K562 (cell line): ENCODE data around the gene SERPINA1. TPM values are rescaled to one million over a fixed set of nuclear protein-coding genes. Genes with fewer than 3 reads are reported as not detected.

Source experiments
- MAFG ChIP-seq: fragments of 450-650 bp; conservative IDR thresholded peaks from 2 replicates; pipeline ENCODE4 v1.6.1; 2016; ENCODE audit warnings: missing genetic modification characterization, missing compliant biosample characterization
- NR1H2 ChIP-seq: sonication (generic); formaldehyde crosslinking; IDR thresholded peaks from 2 replicates; pipeline ENCODE4 v1.4.0; 2020; ENCODE audit warnings: mild to moderate bottlenecking, missing genetic modification reagents
- ZNF584 ChIP-seq: fragments of 200-800 bp; sonication (Bioruptor generic); IDR thresholded peaks from 2 replicates; pipeline ENCODE4 v1.6.1; 2016; ENCODE audit warnings: low read depth, mild to moderate bottlenecking, missing genetic modification characterization, missing compliant biosample characterization
- polyA plus RNA-seq, 8 experiments: library from polyadenylated mRNA; depleted of rRNA in 4 of 8; stranded (reverse) in 5 of 8; unstranded in 3 of 8; fragments of >200 nt; fragmentation: Nextera tagmentation in 2 of 8; fragmentation: Illumina TruSeq in 1 of 8; extraction: Ambion mirVana in 2 of 8; extraction: Trizol in 1 of 8; gene quantifications; 2 replicates each; pipeline versions ENCODE4 v1.2.1 to v1.2.3, GENCODE V29; 2011 to 2014; ENCODE audit warnings: inconsistent platforms in 1 of 8, missing spikeins in 1 of 8
- total RNA-seq, 7 experiments: library from RNA; depleted of rRNA in 6 of 7; stranded (reverse); fragments of >200 nt in 6 of 7; fragmentation: Illumina TruSeq in 2 of 7; extraction: Trizol in 2 of 7; gene quantifications; 2 replicates each; pipeline versions ENCODE4 v1.2.1 to v1.2.3, GENCODE V29; 2011 to 2021; ENCODE audit warnings: low replicate concordance in 1 of 7
- TF ChIP-seq, protein P1 (sequence below), 2 experiments: fragments of 150-350 bp in 1 of 2; IDR thresholded peaks; 2 replicates each; pipeline ENCODE4 v1.6.1; 2012 to 2016; ENCODE audit warnings: low read depth in 2 of 2, low read length in 2 of 2, mild to moderate bottlenecking in 1 of 2, moderate library complexity in 1 of 2
- TF ChIP-seq, protein P2 (sequence below): fragments of 250-450 bp; sonication (Bioruptor Pico); IDR thresholded peaks from 2 replicates; pipeline ENCODE4 v1.4.0; 2020

SERPINA1 gene
- total and polyA plus RNA-seq, 9 of the 15 experiments (the other 6 are each of a cell fraction or from before 2014, with no cell fraction given) = 4.1 TPM; not detected in 8

DNA sequence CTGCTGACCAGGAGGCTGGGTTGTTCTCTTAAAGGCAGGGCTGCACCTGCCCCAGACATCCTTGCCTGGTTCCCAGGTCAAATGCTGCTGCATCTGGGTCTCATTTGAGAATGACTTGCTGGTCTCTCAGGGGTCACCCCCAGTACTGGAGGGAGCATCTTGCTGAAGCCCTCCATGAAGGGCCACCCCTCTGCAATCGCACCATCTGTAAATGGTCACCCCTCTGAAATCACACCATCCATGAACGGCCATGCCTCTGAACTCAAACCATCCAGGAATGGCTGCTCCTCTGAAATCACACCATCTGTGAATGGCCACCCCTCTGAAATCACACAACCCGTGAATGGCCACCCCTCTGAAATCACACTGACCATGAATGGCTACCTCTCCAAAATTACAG lies 58.0 kb downstream of the SERPINA1 start (continued):
- TF ChIP-seq, protein P1, sequence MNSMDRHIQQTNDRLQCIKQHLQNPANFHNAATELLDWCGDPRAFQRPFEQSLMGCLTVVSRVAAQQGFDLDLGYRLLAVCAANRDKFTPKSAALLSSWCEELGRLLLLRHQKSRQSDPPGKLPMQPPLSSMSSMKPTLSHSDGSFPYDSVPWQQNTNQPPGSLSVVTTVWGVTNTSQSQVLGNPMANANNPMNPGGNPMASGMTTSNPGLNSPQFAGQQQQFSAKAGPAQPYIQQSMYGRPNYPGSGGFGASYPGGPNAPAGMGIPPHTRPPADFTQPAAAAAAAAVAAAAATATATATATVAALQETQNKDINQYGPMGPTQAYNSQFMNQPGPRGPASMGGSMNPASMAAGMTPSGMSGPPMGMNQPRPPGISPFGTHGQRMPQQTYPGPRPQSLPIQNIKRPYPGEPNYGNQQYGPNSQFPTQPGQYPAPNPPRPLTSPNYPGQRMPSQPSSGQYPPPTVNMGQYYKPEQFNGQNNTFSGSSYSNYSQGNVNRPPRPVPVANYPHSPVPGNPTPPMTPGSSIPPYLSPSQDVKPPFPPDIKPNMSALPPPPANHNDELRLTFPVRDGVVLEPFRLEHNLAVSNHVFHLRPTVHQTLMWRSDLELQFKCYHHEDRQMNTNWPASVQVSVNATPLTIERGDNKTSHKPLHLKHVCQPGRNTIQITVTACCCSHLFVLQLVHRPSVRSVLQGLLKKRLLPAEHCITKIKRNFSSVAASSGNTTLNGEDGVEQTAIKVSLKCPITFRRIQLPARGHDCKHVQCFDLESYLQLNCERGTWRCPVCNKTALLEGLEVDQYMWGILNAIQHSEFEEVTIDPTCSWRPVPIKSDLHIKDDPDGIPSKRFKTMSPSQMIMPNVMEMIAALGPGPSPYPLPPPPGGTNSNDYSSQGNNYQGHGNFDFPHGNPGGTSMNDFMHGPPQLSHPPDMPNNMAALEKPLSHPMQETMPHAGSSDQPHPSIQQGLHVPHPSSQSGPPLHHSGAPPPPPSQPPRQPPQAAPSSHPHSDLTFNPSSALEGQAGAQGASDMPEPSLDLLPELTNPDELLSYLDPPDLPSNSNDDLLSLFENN (IDR thresholded peaks at IDR 0.05; ENCODE audit: low read depth in 2 of 2, low read length in 2 of 2) = no peak
- TF ChIP-seq, protein P2, sequence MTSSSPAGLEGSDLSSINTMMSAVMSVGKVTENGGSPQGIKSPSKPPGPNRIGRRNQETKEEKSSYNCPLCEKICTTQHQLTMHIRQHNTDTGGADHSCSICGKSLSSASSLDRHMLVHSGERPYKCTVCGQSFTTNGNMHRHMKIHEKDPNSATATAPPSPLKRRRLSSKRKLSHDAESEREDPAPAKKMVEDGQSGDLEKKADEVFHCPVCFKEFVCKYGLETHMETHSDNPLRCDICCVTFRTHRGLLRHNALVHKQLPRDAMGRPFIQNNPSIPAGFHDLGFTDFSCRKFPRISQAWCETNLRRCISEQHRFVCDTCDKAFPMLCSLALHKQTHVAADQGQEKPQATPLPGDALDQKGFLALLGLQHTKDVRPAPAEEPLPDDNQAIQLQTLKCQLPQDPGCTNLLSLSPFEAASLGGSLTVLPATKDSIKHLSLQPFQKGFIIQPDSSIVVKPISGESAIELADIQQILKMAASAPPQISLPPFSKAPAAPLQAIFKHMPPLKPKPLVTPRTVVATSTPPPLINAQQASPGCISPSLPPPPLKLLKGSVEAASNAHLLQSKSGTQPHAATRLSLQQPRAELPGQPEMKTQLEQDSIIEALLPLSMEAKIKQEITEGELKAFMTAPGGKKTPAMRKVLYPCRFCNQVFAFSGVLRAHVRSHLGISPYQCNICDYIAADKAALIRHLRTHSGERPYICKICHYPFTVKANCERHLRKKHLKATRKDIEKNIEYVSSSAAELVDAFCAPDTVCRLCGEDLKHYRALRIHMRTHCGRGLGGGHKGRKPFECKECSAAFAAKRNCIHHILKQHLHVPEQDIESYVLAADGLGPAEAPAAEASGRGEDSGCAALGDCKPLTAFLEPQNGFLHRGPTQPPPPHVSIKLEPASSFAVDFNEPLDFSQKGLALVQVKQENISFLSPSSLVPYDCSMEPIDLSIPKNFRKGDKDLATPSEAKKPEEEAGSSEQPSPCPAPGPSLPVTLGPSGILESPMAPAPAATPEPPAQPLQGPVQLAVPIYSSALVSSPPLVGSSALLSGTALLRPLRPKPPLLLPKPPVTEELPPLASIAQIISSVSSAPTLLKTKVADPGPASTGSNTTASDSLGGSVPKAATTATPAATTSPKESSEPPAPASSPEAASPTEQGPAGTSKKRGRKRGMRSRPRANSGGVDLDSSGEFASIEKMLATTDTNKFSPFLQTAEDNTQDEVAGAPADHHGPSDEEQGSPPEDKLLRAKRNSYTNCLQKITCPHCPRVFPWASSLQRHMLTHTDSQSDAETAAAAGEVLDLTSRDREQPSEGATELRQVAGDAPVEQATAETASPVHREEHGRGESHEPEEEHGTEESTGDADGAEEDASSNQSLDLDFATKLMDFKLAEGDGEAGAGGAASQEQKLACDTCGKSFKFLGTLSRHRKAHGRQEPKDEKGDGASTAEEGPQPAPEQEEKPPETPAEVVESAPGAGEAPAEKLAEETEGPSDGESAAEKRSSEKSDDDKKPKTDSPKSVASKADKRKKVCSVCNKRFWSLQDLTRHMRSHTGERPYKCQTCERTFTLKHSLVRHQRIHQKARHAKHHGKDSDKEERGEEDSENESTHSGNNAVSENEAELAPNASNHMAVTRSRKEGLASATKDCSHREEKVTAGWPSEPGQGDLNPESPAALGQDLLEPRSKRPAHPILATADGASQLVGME (CRISPR knock-in tag) = no peak
- TF ChIP-seq MAFG (tag) (no peak), NR1H2 (CRISPR knock-in tag) (no peak), ZNF584 (CRISPR knock-in tag) (no peak)
